Measurements from ENCODE around the gene ACLY. TPM values are rescaled to one million over a fixed set of nuclear protein-coding genes. Genes with fewer than 3 reads are reported as not detected.

The ACLY gene
- total and polyA plus RNA-seq, 10 of the 15 experiments (the other 5 are each of a cell fraction or from before 2014, with no cell fraction given) = 32.6 to 224 (median 114) TPM

- BruUV-seq (replicated peaks) = no TSS peak
- WGBS (ENCODE audit: insufficient coverage, insufficient replicate concordance, low lambda C conversion rate, missing lambda C conversion rate) = 76% methylated on average over 3 of the region's 3 CpGs
- Histone ChIP-seq H3K27ac (ENCODE audit: control insufficient read depth, insufficient read depth) (no peak overlapping the region), H4K20me1 (ENCODE audit: control insufficient read depth, insufficient read depth) (no peaks in the 10 kb centered on the region), H3K79me2 (ENCODE audit: control insufficient read depth, insufficient read depth, low read length) (peaks cover 41% of the 10 kb centered on the region), H3K4me3 (no peak overlapping the region), H3K9me3 (replicated peaks; ENCODE audit: control insufficient read depth, insufficient read depth, low read length) (no peaks in the 10 kb centered on the region), H3K36me3 (ENCODE audit: control insufficient read depth in 2 of 2, insufficient read depth in 2 of 2, low read length in 1 of 2) (no peaks in the 10 kb centered on the region), H3K4me2 (ENCODE audit: control insufficient read depth, insufficient read depth) (0 out of 2 replicates have a peak overlapping the region, but pooled peaks have one; percentile 44), H3K9ac (ENCODE audit: control insufficient read depth, insufficient read depth, low read length) (no peak overlapping the region), H3K27me3 (replicated peaks in 1 of 2; ENCODE audit: control insufficient read depth in 2 of 2, insufficient read depth in 2 of 2, low read length in 1 of 2) (no peaks in the 10 kb centered on the region), H3K4me1 (ENCODE audit: control insufficient read depth, insufficient read depth, low read length) (peaks cover 4% of the 10 kb centered on the region; the same call in 1 of the 2 replicates), H2AFZ (ENCODE audit: control insufficient read depth, low read depth, low read length) (no peak overlapping the region)
- no peak for ATAC-seq
- in situ Hi-C loops (cut with MboI) = no loop called here
- CTCF ChIA-PET = no interaction called here
- SMC1A ChIA-PET (ENCODE audit: uncharacterized antibody, unreplicated experiment) = interaction anchor here (1.1 to 1.4 kb wide), 2 partner anchors 10 to 18 kb away, joined by 3 to 4 read pairs; no protein-coding TSS in a partner anchor
- intact Hi-C loops (cut with micrococcal nuclease; ENCODE audit: unreplicated experiment) = no loop called here
- RAD21 ChIA-PET (ENCODE audit: unreplicated experiment) = interaction anchor here (2.2 kb wide), 1 partner anchor 11 kb away, joined by 5 read pairs; no protein-coding TSS in a partner anchor
- POLR2A ChIA-PET = interaction anchor here (1.4 kb wide), 1 partner anchor 11 kb away, joined by 5 read pairs; no protein-coding TSS in a partner anchor
- no peak for DNase-seq (ENCODE audit: low read depth, low spot score)
- FAIRE-seq = no peak
- TF ChIP-seq FOXM1 (IDR thresholded peaks at IDR 0.05; ENCODE audit: low read depth, low read length) (no peak), EGR1 (IDR thresholded peaks at IDR 0.05; ENCODE audit: borderline replicate concordance in 1 of 2, low read depth in 2 of 2, low read length in 2 of 2) (no peak), PRDM15 (CRISPR knock-in tag; IDR thresholded peaks at IDR 0.05) (no peak), ZBED1 (IDR thresholded peaks at IDR 0.05; ENCODE audit: borderline replicate concordance) (no peak), CBX5 (IDR thresholded peaks at IDR 0.05; ENCODE audit: low read depth) (no peak), ATF2 (IDR thresholded peaks at IDR 0.05; ENCODE audit: low read length) (no peak), PAX5 (IDR thresholded peaks at IDR 0.05; ENCODE audit: borderline replicate concordance, low read depth, low read length) (no peak), USF2 (IDR thresholded peaks at IDR 0.05; ENCODE audit: borderline replicate concordance, low read depth, low read length) (no peak), BCL3 (IDR thresholded peaks at IDR 0.05; ENCODE audit: borderline replicate concordance, insufficient read depth, low read depth, low read length, poor library complexity, severe bottlenecking) (no peak), PKNOX1 (IDR thresholded peaks at IDR 0.05) (no peak), RELB (IDR thresholded peaks at IDR 0.05; ENCODE audit: low read depth) (no peak), MXI1 (IDR thresholded peaks at IDR 0.05; ENCODE audit: low read depth, low read length) (no peak)
Measured at GRCh38 chr17:41860254-41860931, 58.4 kb downstream of the ACLY start.

Data from GM12878 (cell line).